NCI-H526 (cell line): ENCODE data around the gene IL32.

Experiments
- DNase-seq, 2 experiments: peaks; one replicate each; lab custom pipeline; 2025; lab: John Stamatoyannopoulos, UW

The IL32 gene

DNA sequence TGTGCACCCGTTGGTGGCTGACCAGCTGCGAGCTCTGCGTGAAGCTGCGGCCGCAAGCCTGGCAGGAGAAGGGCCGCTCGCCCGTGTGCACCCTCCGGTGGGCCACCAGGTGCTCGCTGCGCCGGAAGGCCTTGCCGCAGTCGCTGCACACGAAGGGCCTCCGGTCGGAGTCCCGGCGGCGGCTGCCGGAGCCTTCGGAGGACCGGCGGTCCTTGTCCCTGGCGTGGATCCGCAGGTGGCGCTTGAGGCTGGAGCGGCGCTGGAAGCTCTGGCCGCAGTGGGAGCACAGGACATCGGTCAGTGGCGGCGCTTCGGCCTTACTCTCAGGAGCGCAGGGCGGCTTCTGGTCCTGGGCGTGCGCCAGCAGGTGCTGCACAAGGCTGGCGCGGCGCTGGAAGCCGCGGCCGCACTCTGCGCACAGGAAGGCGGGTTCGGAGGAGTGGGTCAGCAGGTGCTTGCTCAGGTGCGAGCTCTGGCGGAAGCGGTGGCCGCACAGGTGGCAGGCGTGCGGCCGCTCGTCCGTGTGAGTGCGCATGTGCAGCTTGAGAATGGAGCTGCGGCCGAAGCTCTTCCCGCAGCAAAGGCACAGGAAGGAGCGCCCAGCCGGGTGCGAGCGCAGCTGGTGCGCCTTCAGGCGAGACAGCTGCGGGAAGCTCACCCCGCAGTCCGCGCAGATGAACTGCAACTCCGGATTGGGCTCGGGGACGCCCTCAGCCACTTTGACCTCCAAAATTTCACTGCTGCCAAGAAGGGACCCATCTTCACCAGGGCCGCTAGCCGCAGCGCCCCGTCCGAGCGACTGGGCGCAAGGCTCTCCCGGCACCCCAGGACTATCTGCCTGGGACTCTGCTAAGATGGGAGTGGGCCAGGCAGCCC lies 24.5 kb downstream of the IL32 start:
- peak in 1 of 2 experiments; percentile 63 for DNase-seq

DNA sequence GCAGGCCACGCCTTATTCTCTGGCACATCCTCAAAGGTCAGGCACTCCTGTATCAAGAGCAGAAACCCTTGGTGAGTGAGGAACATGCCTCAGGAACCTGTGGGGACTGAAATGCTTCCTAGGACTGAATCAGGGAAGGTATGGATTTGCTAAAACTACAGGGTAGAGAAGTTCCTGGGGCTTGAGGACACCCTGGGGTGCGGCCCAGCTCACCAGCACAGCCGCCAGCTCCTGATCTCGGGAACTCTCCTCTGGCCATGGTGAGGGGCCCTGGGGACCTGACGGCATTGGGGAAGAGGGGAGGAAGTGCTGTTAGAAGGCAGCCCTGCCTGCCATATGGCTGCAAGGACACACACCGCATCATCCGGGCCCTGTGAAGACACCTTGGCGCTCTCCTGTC lies 26.1 kb downstream of the IL32 start:
- no peak for DNase-seq

DNA sequence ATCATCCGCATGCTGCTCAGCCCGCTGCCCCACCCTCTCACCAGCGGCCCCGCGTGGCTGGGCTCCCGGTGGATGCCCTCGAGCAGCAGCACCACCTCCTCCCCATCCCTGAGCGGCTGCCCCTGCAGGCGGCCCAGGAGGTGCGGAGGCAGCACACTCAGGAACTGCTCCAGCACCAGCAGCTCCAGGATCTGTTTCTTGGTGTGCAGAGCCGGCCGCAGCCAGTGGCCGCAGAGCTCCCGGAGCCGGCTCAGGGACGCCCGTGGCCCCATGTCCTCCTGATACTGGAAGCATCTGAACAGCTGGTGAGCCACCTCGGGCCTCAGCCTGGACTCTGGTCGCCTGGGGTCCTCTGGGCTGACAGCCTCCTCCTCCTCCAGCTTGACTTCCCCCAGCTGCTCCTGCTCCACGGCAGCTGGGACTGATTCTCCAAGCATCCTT lies 27.1 kb downstream of the IL32 start:
- DNase-seq: no peak

DNA sequence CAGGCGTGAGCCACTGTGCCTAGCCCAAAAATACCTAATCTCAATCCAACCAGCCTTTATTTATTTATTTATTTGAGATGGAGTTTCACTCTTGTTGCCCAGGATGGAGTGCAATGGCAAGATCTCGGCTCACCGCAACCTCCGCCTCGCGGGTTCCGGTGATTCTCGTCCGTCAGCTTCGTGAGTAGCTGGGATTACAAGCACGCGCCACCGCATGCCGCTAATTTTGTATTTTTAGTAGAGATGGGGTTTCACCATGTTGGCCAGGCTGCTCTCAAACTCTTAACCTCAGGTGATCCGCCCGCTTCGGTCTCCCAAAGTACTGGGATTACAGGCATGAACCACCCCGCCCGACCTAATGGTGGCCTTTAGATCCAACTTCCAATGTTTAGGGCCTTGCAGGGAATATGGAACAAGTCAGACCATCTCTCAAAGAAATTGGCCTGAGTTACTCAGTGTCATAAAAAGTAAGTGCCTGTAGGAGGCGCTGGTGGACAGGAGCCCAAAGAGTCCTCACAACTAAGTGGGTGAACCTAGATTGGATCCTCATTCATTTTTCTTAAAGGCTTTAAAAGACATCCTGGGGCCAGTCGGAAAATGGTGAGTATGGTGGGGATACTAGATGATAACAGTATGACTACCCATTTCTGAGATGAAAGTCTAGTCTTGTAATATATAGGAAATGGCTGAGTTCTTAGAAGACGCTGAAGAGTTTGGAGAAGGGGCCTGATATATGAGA lies 29.0 kb downstream of the IL32 start:
- DNase-seq: peak in 1 of 2 experiments; percentile 36

DNA sequence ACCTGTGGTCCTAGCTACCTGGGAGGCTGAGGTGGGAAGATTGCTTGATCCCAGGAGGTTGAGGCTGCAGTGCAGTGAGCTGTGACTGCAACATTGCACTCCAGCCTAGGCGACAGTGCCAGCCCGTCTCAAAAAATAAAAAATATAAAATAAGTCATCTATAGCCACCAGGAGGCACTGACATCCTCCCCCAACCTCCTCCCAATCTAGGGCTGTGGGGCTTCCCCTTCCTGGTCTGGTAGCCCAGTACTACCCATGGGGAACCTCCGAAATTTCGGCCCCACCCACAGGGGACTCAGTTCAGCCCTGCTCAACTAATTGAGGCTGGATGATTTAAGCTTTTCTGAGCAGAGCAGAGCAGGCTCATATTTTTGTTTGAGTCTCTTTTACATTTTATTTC lies 30.4 kb downstream of the IL32 start:
- DNase-seq: no peak

DNA sequence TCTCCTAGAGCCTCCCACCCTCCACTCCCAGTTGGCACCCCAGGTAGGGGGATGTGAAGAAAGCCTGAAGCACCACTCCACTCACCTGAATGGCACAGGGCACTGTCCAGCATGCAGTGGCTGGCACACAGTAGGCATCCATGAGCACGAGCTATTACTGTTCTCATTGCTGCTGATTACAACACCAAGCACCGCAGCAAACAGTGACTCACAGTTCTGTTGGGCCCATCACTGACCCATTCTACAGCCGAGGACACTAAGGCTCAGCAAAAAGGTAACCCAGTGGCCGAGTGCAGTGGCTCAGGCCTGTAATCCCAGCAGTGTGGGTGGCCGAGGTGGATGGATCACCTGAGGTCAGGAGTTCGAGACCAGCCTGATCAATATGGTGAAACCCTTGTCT lies 30.9 kb downstream of the IL32 start:
- no peak for DNase-seq

DNA sequence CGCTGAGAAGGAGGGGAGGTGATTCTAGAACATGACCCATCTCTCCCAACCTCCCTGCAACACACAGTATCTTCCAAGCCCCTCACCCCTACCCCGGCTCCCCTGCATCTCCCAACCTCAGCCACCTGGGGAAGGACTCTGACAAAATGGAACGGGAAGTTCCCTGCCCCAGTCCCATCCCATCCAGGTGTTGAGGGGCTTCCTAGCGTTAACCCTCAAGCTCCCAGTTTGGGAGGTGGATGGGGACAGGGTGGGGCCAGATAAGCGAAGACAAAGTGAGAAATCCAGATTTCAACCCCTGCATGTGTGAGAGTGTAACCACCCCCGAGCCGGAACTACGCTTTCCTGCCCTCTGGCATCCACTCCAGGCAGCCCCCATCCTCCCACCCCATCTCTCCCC lies 31.8 kb downstream of the IL32 start:
- DNase-seq: no peak

DNA sequence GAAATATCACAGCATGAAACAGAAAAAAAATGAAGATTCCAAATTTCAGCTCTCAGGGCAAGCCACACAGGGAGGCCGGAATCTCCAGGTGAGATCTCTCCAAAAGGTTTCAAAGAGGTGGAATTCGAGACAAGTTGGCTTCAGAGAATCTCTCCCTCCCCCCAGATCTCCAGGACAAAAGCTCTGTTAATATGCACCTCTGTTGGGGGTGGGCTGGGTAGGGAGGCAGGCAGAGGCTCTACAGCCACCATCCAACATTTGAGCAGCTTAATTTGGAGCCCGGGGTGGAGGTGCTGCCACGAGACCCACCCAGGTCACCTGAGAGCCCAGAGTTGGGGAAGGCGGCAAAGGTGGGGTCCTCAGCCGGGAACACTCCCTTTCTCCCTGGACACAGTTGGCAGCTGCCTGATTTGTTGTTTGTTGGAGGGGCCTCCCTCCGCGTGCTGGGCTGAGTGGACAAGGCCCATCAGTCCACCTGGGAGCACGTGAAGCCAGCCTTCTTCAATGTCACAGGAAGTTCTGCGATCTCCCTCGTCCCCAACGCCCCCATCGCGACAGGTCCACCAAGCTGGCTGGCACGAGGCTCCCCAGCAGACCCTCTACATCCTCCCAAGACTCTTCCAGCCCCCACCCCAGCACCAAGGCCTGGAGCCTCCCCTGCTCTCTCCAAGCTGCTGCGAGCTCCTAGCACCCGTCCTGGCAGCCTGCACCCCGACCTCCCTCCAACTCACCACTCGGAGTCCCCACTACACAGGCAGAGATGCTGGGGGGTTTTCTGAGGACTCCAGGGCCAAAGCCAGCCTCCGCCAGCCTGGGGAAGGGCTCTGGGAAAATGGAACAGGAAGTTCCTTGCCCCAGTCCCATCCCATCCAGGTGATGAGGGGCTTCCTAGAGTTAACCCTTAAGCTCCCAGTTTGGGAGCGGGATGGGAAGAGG lies 33.3 kb downstream of the IL32 start, which contains the start of gene ZSCAN10:
Gene ZSCAN10, minus strand, starts transcription at position 836 of the 936 bp plus-strand sequence. CDS start 6,357 bp downstream, outside the sequence.
- no peak for DNase-seq

DNA sequence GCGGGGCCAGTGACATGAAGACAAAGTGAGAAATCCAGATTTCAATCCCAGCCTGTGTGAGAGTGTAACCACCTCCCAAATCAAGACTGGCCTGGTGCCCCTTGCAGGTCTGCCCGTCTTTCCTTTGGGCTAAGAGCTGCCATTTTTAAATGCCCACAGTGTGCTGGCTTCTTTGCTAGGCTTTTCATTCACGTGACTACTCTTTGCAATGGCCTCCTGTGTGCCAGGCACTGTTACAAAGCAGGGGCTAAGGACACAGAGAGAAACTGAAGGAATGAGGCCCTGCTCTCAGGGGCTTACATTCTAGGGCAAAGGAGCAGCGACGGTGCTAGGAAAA lies 33.9 kb downstream of the IL32 start:
- no peak for DNase-seq

DNA sequence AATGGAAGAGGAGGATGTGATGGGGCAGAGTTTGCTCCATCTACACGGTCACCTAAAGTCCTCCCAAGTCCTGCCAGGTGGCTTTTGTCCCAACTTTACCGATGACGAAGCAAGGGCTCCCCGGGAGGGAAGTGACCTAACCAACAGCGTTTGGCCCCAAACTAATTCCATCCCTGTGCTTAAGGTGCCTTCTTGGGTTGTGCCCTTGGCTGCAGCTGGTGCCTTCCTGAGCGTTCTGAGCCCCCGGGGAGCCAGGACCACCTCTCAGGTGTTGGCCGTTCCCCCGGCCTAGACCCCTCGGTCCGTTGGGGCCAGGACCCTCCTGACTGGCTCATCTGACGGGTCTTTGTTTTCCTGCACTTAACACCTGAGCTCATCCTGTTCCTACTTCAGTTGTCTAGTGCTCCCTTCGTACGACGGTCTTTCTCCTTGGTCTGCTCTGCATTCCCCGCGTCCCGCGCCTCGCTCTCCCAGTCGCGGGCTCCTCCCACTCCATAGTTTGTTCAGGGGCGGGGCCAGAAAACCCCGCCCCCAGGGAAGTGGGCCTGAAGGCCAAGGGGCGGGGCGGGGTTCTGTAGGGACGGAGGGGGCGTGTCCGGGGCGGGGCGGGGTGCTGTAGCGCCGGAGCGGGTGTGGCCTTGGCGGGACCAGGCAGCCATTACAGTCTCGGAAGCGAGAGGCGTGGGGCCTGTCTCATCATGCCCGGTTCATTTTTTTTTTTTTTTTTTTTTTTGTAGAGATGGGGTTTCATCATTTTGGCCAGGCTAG lies 34.5 kb downstream of the IL32 start:
- DNase-seq: peak; percentile 52 to 94

DNA sequence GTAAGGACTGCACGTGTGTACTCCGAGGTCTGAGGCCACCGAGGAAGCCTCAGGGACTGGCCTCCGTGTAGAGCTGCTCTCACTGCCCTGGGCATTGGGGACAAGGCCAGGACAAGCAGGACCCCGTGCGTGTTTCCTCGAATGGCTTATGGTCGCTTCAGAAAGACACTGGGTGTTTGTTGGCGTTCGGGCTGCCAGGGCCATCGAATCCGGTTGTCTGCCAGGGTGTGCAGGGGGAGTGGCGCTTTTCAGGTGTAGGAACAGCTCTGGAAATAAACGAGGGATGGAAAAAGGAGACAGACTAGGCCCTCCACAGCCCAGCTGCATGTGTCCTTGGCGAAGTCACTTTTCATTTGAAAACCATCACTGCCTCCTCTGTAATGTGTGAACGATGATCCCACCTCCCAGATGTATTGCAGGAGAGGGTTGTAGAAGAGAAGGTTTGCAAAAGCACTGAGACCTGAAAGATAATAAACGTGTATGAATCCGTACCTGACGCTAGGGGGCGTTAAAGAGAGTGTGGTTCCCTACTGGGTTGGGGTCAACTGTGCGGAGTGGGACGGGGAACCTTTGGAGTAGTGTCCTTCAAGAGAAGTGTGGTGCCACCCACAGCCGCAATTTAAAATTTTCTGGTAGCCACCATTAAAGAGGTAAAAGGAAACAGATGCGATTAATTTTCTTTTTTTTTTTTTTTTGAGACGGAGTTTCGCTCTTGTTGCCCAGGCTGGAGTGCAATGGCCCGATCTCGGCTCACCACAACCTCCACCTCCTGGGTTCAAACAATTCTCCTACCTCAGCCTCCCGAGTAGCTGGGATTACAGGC lies 35.8 kb downstream of the IL32 start:
- DNase-seq: peak in 1 of 2 experiments; percentile 23

DNA sequence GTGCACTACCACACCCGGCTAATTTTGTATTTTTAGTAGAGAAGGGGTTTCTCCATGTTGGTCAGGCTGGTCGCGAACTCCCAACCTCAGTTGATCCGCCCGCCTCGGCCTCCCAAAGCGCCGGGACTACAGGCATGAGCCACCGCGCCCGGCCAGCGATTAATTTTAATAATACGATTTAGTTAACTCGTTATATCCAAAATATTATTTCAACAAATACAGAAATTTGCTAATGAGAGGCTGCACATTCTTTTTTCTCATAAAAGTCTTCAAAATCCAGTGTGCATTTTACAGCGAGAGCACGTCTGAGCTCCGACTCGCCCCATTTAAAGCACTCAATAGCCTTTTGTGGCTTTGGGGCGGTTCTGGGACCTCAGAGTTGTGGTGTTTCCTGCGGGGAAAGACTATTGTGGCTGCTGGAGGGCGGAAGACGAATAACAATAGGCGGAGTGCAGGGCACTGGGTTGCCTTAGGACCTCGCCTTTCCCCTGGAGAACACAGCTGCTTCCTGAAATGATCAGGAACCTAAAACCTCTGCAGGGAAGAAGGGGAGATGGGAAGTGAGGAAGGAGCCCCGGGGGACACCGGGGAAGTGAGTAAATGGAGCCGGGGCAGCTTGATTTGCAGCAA lies 36.5 kb downstream of the IL32 start:
- no peak for DNase-seq

DNA sequence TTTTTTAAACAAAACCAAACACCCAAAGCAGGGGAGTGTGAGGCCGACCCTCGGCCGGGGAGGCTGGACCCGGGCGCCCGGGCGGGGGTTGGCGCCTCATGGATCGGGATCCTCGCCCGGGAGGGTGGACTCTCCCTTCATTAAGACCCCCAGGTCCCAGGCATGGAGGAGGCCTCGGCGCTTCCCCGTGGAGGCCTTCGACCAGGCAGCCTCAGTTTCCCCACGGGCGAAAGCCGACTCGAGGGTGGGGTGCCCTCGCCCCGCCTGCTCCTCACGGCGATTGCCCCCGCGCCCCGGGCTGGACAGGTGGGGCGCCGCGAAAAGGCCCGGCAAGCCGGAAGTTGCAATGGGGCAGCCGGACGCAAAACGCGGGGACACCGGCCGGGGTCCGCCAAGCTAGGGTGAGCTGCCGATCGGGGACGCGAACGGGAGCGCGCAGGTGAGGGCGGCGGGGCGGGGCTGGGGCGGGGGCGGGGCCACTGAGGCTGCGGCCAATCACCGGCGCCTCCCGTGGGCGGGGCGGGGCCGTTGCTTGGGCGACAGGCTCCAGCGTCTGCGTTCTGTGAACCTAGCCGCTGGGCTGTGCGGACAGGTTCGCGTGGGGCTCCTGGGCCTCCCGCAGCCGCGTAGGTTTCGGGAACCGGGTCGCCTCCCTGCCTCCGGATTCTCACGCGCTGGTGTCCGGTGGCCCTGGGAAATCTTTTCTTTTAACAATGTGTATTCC lies 40.9 kb downstream of the IL32 start:
- peak; percentile 53 to 92 for DNase-seq

DNA sequence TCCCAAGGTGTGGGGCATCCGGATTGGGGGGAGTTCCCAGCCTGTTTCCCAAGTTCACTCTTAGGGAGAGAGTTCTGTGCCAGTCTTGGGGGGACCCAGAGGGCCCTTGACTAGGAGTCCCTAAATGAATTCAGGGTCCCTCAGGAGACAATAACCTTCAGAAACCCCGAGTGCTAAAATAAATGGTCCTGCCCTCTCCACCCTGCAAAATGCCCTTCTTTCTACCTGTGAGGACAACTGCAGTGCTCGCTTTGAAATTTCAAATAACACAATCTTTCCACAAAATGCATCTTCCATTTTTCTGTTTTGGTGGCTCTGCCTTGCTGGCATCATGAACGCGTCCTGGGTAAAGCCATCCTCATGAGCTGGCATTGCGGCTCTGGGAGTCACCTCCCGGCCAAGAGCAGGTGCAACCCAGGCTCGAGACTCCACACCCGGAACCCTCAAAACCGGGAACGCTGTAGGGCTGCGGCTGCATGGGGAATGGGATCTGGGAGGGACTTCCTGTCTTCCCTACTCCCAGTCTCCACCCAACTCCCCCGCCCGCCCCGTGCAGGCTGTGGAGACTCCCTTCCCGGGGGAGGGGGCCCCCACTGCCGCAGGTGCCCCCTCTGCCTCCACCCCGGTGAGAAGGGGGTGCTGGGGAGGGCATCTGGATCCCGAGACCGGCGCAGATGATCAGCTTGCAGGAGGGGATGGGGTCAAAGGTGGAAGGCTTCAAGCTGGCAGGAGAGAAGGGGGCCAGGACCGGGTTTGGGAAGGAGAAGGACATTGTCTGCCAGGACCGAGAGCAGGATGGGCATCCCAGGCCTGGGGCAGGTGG lies 46.8 kb downstream of the IL32 start, which contains the start of gene ZNF205:
Gene ZNF205, plus strand, starts transcription at position 529 of the 823 bp plus-strand sequence. CDS start 845 bp downstream, outside the sequence.
- DNase-seq: peak; percentile 49 to 88

DNA sequence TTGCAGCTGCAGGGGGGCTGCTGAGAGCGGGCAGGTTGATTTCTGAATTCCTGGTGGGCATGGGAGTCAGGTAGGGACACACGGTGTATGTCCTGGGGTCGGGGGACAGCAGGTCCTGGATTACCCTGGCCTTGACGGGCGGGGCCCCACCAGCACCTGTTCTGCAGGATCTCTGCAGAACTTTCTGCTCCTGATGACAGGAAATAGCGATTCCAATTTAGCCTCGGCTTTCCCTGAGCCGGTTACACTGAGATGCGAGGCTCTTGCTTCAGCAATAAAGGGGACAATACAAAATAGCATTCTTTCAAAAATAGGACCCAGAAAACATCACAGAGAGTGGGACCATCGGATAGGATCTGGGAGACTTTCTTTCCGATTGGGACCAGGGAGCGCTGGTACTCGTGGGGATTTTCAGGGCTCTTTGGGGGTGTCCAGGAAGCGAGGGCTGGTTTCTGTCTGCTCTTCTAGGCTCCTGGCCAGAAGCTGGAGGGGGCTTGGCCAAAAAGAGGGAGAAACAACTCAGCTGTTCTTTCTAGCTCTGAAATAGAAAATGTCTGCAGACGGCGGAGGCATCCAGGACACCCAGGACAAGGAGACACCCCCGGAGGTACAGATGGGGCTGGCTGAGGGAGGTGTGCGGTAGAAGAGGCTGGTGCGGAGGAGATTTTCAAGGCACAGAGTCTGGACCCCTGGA lies 47.6 kb downstream of the IL32 start:
- DNase-seq: no peak

DNA sequence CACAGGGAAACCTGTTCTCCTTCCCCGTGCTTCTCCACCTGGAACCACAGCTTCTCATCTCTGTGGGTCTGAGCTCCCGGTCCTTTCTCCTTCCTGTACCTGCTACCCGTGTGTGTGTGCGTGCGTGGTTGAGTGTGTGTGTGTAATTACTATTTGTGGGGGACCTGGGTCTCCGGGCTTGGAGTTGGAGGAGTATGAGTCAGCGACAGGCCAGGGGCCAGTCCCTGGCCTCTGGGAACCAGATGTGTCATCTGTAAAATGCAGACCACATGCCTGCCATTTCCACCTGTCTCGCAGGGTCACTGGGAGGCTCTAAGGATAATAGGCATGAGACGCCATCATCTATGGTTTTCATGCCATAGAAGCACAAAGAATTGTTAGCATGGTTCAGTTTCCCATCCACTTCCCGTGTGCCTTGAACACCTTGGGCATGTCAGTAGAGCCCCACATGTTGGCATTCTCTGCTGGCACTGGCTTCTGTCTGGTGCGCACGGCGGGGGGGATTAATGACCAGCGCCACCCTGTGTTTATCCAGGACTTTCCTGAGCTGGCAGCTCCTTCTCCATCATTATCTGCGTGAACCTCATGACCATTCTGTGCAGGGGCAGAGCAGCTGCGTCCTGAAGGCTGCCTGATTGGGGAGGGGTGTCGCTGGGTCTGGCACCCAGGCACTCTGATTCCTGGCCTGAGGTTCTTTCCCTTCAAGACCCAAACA lies 48.5 kb downstream of the IL32 start:
- peak in 1 of 2 experiments; percentile 38 for DNase-seq

DNA sequence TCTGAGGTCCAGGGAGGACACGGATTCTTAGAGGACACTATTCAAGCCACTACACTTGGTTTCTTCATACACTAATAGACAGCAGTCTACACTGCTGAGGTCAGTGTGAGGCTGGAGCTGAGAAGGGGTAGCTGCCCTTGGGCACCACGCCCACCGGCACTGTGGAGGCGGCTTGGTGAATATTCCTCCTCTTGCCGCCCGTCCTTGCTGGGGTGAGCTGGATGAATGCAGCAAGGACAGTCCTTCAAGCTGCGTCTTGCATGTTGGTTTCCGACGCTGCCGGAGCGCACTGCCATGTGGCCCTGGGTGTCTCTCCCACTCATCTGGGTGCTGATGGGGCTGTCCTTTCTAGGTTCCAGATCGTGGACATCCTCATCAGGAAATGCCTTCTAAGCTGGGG lies 49.6 kb downstream of the IL32 start:
- no peak for DNase-seq
